ENCODE measurements around the gene TP53I13. TPM values are rescaled to one million over a fixed set of nuclear protein-coding genes. Genes with fewer than 3 reads are reported as not detected.

The TP53I13 gene
- total and polyA plus RNA-seq, 10 of the 15 experiments (the other 5 are each of a cell fraction or from before 2014, with no cell fraction given): 0.31 to 45.1 (median 19.5) TPM; not detected in 1

DNA sequence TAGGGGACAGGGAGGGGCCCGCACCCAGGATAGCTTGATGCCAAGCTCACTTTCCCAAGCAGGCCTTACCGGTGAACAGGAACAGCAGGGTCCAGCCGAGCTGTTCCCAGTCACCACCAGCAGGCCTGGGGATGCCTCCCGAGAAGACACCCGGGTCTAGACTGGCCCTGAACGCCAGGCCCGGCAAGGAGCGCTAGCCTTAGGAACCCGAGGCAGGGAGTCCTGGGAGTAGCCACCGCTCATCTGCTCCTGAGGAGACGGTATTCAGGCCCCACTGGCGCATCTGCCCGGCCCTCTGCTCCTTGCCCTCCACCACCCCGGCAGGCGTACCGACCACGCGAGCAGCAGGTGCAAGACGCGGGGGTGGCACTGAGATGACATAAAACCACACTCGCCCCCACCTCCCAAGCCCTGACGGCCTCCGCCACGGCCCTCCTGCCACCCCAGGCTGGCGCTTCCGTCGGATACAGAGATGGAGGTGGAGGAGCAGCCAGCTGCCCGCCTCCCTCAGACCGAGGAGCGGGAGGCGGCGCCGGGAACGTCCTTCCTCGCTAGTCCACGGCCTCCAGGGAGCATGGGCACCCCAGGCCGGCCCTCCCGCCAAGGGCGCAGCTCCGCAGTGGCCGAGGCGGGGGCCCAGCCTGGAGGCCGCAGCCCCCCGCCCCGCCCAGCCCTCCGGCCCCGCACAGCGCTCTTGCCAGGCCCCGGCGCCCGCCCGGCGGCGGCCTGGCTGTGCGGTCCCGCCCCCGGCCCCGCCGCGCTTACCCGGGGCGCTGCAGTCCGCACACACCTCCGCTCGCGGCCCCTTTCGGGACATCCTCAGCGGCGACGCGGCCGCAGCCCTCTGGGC is 20.3 kb downstream of the TP53I13 start (continued):
- peak; percentile 42 for TF ChIP-seq IKZF1 (conservative IDR thresholded peaks at IDR 0.05)
- TF ChIP-seq, protein P1, sequence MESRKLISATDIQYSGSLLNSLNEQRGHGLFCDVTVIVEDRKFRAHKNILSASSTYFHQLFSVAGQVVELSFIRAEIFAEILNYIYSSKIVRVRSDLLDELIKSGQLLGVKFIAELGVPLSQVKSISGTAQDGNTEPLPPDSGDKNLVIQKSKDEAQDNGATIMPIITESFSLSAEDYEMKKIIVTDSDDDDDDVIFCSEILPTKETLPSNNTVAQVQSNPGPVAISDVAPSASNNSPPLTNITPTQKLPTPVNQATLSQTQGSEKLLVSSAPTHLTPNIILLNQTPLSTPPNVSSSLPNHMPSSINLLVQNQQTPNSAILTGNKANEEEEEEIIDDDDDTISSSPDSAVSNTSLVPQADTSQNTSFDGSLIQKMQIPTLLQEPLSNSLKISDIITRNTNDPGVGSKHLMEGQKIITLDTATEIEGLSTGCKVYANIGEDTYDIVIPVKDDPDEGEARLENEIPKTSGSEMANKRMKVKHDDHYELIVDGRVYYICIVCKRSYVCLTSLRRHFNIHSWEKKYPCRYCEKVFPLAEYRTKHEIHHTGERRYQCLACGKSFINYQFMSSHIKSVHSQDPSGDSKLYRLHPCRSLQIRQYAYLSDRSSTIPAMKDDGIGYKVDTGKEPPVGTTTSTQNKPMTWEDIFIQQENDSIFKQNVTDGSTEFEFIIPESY (IDR thresholded peaks at IDR 0.05): no peak
- peak; percentile 6; the same call in 1 of the 2 replicates for TF ChIP-seq TCF12 (IDR thresholded peaks at IDR 0.05; ENCODE audit: low read depth, low read length)
- TF ChIP-seq ZNF207 (IDR thresholded peaks at IDR 0.05; ENCODE audit: borderline replicate concordance): 0 out of 2 replicates have a peak, but pooled peaks have one; percentile 40
- TF ChIP-seq POU2F2 (IDR thresholded peaks at IDR 0.05; ENCODE audit: borderline replicate concordance, low read depth, low read length): no peak
- no peak for TF ChIP-seq BCLAF1 (IDR thresholded peaks at IDR 0.05)
- TF ChIP-seq, protein P2, sequence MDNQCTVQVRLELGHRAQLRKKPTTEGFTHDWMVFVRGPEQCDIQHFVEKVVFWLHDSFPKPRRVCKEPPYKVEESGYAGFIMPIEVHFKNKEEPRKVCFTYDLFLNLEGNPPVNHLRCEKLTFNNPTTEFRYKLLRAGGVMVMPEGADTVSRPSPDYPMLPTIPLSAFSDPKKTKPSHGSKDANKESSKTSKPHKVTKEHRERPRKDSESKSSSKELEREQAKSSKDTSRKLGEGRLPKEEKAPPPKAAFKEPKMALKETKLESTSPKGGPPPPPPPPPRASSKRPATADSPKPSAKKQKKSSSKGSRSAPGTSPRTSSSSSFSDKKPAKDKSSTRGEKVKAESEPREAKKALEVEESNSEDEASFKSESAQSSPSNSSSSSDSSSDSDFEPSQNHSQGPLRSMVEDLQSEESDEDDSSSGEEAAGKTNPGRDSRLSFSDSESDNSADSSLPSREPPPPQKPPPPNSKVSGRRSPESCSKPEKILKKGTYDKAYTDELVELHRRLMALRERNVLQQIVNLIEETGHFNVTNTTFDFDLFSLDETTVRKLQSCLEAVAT (IDR thresholded peaks at IDR 0.05): no peak
- peak in 1 of 2 experiments; percentile 73; a peak in 2 of 4 replicates for TF ChIP-seq BHLHE40 (IDR thresholded peaks at IDR 0.05; ENCODE audit: borderline replicate concordance in 1 of 2, low read depth in 2 of 2, low read length in 1 of 2)
- peak; percentile 44; the same call in 1 of the 2 replicates for TF ChIP-seq DPF2 (IDR thresholded peaks at IDR 0.05)
- 0 out of 2 replicates have a peak, but pooled peaks have one; percentile 48 for TF ChIP-seq HDGF (IDR thresholded peaks at IDR 0.05)
- no peak for TF ChIP-seq SMC3 (IDR thresholded peaks at IDR 0.05; ENCODE audit: borderline replicate concordance, low read length)
- TF ChIP-seq BCL11A (IDR thresholded peaks at IDR 0.05; ENCODE audit: low read depth, low read length): 0 out of 2 replicates have a peak, but pooled peaks have one; percentile 5
- no peak for TF ChIP-seq SP1 (IDR thresholded peaks at IDR 0.05; ENCODE audit: low read depth, low read length)
- TF ChIP-seq LARP7 (IDR thresholded peaks at IDR 0.05): no peak
- TF ChIP-seq TCF3 (IDR thresholded peaks at IDR 0.05; ENCODE audit: borderline replicate concordance, insufficient read depth, low read depth, low read length): no peak
- peak in 1 of 2 experiments; percentile 81; a peak in 2 of 3 replicates for TF ChIP-seq EGR1 (IDR thresholded peaks at IDR 0.05; ENCODE audit: borderline replicate concordance in 1 of 2, low read depth in 2 of 2, low read length in 2 of 2)
- TF ChIP-seq, protein P3, sequence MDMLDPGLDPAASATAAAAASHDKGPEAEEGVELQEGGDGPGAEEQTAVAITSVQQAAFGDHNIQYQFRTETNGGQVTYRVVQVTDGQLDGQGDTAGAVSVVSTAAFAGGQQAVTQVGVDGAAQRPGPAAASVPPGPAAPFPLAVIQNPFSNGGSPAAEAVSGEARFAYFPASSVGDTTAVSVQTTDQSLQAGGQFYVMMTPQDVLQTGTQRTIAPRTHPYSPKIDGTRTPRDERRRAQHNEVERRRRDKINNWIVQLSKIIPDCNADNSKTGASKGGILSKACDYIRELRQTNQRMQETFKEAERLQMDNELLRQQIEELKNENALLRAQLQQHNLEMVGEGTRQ (IDR thresholded peaks at IDR 0.05; ENCODE audit: borderline replicate concordance, low read depth, low read length): no peak
- 0 out of 2 replicates have a peak, but pooled peaks have one; percentile 22 for TF ChIP-seq NBN (IDR thresholded peaks at IDR 0.05)
